Activated CD4-positive, CD25-positive, alpha-beta regulatory T cell (primary cell): Measurements from ENCODE around the gene ACTN3.
"Not testable (repeated sequence)": the region's sequence is repeated elsewhere in the genome, so short reads cannot be mapped to it uniquely, and the experiment has no call there.

Experiments used
- DNase-seq, 4 experiments: peaks; one replicate each; lab custom pipeline; 2025; lab: John Stamatoyannopoulos, UW

ACTN3 gene

GRCh38 chr11:66546368-66546965 lies at the start of gene ACTN3:
ACTN3 (plus strand) TSS chr11:66546903; CDS start chr11:66546938, 35 bp downstream.
- no peak for DNase-seq

GRCh38 chr11:66497206-66497605 lies 49.5 kb upstream of the ACTN3 start:
- DNase-seq, result no peak

- DNase-seq, result no peak
These were observed 48.2 kb upstream of the ACTN3 start for GRCh38 chr11:66498506-66498905.

- no peak for DNase-seq
These were observed 41.4 kb upstream of the ACTN3 start for GRCh38 chr11:66505276-66505816.

- DNase-seq, result no peak
These were observed 37.6 kb upstream of the ACTN3 start for GRCh38 chr11:66509131-66509561.

- peak; percentile 64 to 72 (median 68) for DNase-seq
These were observed 36.3 kb upstream of the ACTN3 start, which contains the start of gene BBS1 for GRCh38 chr11:66510271-66510989. BBS1 (plus strand) TSS chr11:66510635; CDS start chr11:66510660, 25 bp downstream.

GRCh38 chr11:66510990-66511339 lies 35.7 kb upstream of the ACTN3 start:
- no peak for DNase-seq

- DNase-seq, result no peak
These were observed 23.1 kb upstream of the ACTN3 start for GRCh38 chr11:66523611-66524010.

- no peak for DNase-seq
These were observed 22.2 kb upstream of the ACTN3 start for GRCh38 chr11:66524304-66525040.

GRCh38 chr11:66529069-66529468 lies 17.6 kb upstream of the ACTN3 start:
- DNase-seq, result no peak

- DNase-seq, result no peak
These were observed 17.0 kb upstream of the ACTN3 start for GRCh38 chr11:66529655-66530054.

GRCh38 chr11:66530927-66531709 lies 15.6 kb upstream of the ACTN3 start:
- DNase-seq, result no peak

- DNase-seq, result no peak
These were observed 14.9 kb upstream of the ACTN3 start for GRCh38 chr11:66531841-66532240.

GRCh38 chr11:66532784-66533183 lies 13.9 kb upstream of the ACTN3 start:
- DNase-seq, result no peak

GRCh38 chr11:66539170-66539869 lies 7.4 kb upstream of the ACTN3 start:
- DNase-seq, result no peak

GRCh38 chr11:66539870-66540213 lies 6.9 kb upstream of the ACTN3 start:
- no peak for DNase-seq

- not testable (repeated sequence) for DNase-seq
These were observed 6.1 kb upstream of the ACTN3 start for GRCh38 chr11:66540598-66540997.

GRCh38 chr11:66541892-66542291 lies 4.8 kb upstream of the ACTN3 start:
- no peak for DNase-seq

GRCh38 chr11:66542362-66542761 lies 4.3 kb upstream of the ACTN3 start:
- DNase-seq, result no peak

- DNase-seq, result peak in 3 of 4 experiments; percentile 13 to 57 (median 54)
These were observed 3.2 kb upstream of the ACTN3 start for GRCh38 chr11:66543263-66544107.
